Endothelial cell (in vitro differentiated cells): ENCODE results near the gene THBD. TPM values are rescaled to one million over a fixed set of nuclear protein-coding genes. Genes with fewer than 3 reads are reported as not detected.

Experiments used
- DNase-seq: peaks from one replicate; pipeline ENCODE4 v3.0.0; 2021; ENCODE audit warnings: low spot score
- H3K27ac Mint-ChIP-seq: one replicate; pipeline ENCODE4 v1.8.0; 2021; ENCODE audit warnings: mixed read lengths, inconsistent platforms; ENCODE audit not compliant: unreplicated experiment
- H3K27me3 Mint-ChIP-seq: one replicate; pipeline ENCODE4 v1.8.0; 2021; ENCODE audit warnings: mild to moderate bottlenecking, moderate library complexity, mixed read lengths, inconsistent platforms; ENCODE audit not compliant: unreplicated experiment
- H3K36me3 Mint-ChIP-seq: one replicate; pipeline ENCODE4 v1.8.0; 2021; ENCODE audit warnings: mild to moderate bottlenecking, low read depth, mixed read lengths, inconsistent platforms; ENCODE audit not compliant: unreplicated experiment
- H3K4me1 Mint-ChIP-seq: one replicate; pipeline ENCODE4 v1.8.0; 2021; ENCODE audit warnings: mild to moderate bottlenecking, mixed read lengths, inconsistent platforms; ENCODE audit not compliant: unreplicated experiment
- H3K4me3 Mint-ChIP-seq: one replicate; pipeline ENCODE4 v1.8.0; 2021; ENCODE audit warnings: mild to moderate bottlenecking, mixed read lengths, inconsistent platforms; ENCODE audit not compliant: unreplicated experiment
- H3K9me3 Mint-ChIP-seq: one replicate; pipeline ENCODE4 v1.8.0; 2021; ENCODE audit warnings: mixed read lengths, inconsistent platforms; ENCODE audit not compliant: unreplicated experiment
- total RNA-seq: library from RNA; stranded (reverse); fragmentation: NEBNext Ultra II Directional; extraction: Animal tissue kit (Norgen Biotek cat#: 25700); gene quantifications from one replicate; pipeline ENCODE4 v1.2.1, GENCODE V29; 2021; ENCODE audit not compliant: unreplicated experiment
- TF ChIP-seq, protein P1 (sequence below): fragments of 200-600 bp; sonication (generic); IDR thresholded peaks from one replicate; pipeline ENCODE4 v1.5.0; 2021; ENCODE audit warnings: antibody characterized with exemption; ENCODE audit not compliant: unreplicated experiment

THBD gene
- total RNA-seq, 1 donor from 2014 or later = 90.4 TPM

GRCh38 chr20:23084845-23085365, 35.4 kb upstream of the THBD start:
- peaks cover 7% of the 10 kb centered on the region for H3K27me3 Mint-ChIP-seq

GRCh38 chr20:23084282-23084844, 34.9 kb upstream of the THBD start:
- TF ChIP-seq, protein P1, sequence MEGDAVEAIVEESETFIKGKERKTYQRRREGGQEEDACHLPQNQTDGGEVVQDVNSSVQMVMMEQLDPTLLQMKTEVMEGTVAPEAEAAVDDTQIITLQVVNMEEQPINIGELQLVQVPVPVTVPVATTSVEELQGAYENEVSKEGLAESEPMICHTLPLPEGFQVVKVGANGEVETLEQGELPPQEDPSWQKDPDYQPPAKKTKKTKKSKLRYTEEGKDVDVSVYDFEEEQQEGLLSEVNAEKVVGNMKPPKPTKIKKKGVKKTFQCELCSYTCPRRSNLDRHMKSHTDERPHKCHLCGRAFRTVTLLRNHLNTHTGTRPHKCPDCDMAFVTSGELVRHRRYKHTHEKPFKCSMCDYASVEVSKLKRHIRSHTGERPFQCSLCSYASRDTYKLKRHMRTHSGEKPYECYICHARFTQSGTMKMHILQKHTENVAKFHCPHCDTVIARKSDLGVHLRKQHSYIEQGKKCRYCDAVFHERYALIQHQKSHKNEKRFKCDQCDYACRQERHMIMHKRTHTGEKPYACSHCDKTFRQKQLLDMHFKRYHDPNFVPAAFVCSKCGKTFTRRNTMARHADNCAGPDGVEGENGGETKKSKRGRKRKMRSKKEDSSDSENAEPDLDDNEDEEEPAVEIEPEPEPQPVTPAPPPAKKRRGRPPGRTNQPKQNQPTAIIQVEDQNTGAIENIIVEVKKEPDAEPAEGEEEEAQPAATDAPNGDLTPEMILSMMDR = no peak
- Mint-ChIP-seq H3K36me3 (peaks cover 10% of the 10 kb centered on the region), H3K27me3 (peaks cover 7% of the 10 kb centered on the region), H3K4me1 (peaks cover 58% of the 10 kb centered on the region), H3K27ac (peak overlapping the region; percentile 64), H3K9me3 (no peaks in the 10 kb centered on the region), H3K4me3 (peak overlapping the region; percentile 74)
- no peak for DNase-seq

More at GRCh38 chr20:23084845-23085365, 35.4 kb upstream of the THBD start:
- no peak for DNase-seq
- Mint-ChIP-seq H3K27ac (no peak overlapping the region), H3K4me3 (no peak overlapping the region), H3K36me3 (peaks cover 10% of the 10 kb centered on the region), H3K9me3 (no peaks in the 10 kb centered on the region), H3K4me1 (peaks cover 53% of the 10 kb centered on the region)
- TF ChIP-seq, protein P1 = no peak

DNA sequence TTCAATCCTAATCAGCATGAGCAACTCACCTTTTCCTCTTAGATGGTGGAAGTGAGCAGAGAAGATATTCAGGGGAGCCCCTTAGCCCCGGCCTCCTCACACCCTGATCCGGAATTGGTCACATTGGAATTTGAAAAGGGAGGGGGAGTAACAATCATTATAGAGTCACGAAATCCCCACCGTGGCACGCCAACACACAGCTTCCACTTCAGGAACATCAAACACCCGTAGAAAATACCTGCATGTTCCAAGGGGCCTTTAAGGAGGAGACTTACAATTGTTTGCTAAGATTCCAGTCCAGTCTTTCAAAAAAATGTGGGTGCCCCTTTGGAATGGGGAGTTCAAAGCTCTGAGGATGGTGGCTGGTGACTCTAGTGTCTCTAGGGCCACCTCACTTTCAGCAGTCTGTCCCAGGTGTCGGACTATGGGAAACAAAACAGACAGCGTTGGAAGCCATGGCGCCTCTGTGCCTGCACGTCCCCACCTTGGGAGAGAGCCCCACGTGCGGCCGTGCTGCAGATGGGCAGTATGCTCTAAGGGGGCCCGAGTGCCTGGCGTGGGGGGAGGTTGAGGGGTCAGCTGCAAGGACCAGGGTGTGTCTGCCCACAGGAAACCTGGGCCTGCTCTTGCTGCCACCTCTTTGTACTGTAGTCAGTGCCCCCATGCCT, 34.2 kb upstream of the THBD start:
- H3K27ac Mint-ChIP-seq = peak overlapping the region; percentile 97
- no peaks in the 10 kb centered on the region for H3K9me3 Mint-ChIP-seq
- H3K4me1 Mint-ChIP-seq = peaks cover 65% of the 10 kb centered on the region
- TF ChIP-seq, protein P1 = no peak
- peaks cover 7% of the 10 kb centered on the region for H3K27me3 Mint-ChIP-seq
- peaks cover 10% of the 10 kb centered on the region for H3K36me3 Mint-ChIP-seq
- peak overlapping the region; percentile 70 for H3K4me3 Mint-ChIP-seq
- no peak for DNase-seq

- Mint-ChIP-seq H3K27ac (peak overlapping the region; percentile 97), H3K36me3 (peaks cover 10% of the 10 kb centered on the region), H3K4me3 (peak overlapping the region; percentile 70), H3K4me1 (peaks cover 71% of the 10 kb centered on the region), H3K9me3 (no peaks in the 10 kb centered on the region), H3K27me3 (peaks cover 8% of the 10 kb centered on the region)
- TF ChIP-seq, protein P1 = no peak
- DNase-seq = peak; percentile 62
These were observed 33.5 kb upstream of the THBD start for GRCh38 chr20:23082846-23083552.
